IMR-90 (cell line): ENCODE results near the gene ZCCHC7.

Experiments
- CTCF ChIP-seq: conservative IDR thresholded peaks from 2 replicates; pipeline ENCODE4 v1.5.1; 2012; ENCODE audit warnings: mild to moderate bottlenecking, low read depth, low read length, improper control_type of control experiment
- MAFK ChIP-seq: IDR thresholded peaks from 2 replicates; pipeline ENCODE4 v1.6.1; 2012; ENCODE audit warnings: low read depth, low read length, improper control_type of control experiment
- MAZ ChIP-seq: IDR thresholded peaks from 2 replicates; pipeline ENCODE4 v1.6.1; 2012; ENCODE audit warnings: low read depth, mild to moderate bottlenecking, low read length, improper control_type of control experiment, moderate library complexity, borderline replicate concordance
- POLR2A ChIP-seq: IDR thresholded peaks from 2 replicates; pipeline ENCODE4 v1.6.1; 2012; ENCODE audit warnings: mild to moderate bottlenecking, low read depth, low read length
- RAD21 ChIP-seq: IDR thresholded peaks from 2 replicates; pipeline ENCODE4 v1.6.1; 2012; ENCODE audit warnings: low read length, improper control_type of control experiment

GRCh38 chr9:37198039-37198729, 77.8 kb downstream of the ZCCHC7 start:
- no peak for TF ChIP-seq RAD21
- no peak for TF ChIP-seq MAFK
- TF ChIP-seq CTCF: no peak
- TF ChIP-seq MAZ: no peak
- TF ChIP-seq POLR2A: no peak
